Fibroblast of mammary gland (primary cell): ENCODE measurements around the gene NDUFS7.

Source experiments
- DNase-seq: peaks from one replicate; pipeline ENCODE4 v3.0.0-alpha.2; 2010; ENCODE audit warnings: low read depth
- H3K4me3 ChIP-seq: 2 replicates; pipeline ENCODE4 v1.5.1; 2011; ENCODE audit warnings: low read depth, mild to moderate bottlenecking, low read length, moderate library complexity; ENCODE audit not compliant: control insufficient read depth
- CTCF ChIP-seq: conservative IDR thresholded peaks from 2 replicates; pipeline ENCODE4 v1.5.1; 2011; ENCODE audit warnings: low read depth, low read length, inconsistent platforms; ENCODE audit not compliant: control insufficient read depth, insufficient read depth

NDUFS7 gene

DNA sequence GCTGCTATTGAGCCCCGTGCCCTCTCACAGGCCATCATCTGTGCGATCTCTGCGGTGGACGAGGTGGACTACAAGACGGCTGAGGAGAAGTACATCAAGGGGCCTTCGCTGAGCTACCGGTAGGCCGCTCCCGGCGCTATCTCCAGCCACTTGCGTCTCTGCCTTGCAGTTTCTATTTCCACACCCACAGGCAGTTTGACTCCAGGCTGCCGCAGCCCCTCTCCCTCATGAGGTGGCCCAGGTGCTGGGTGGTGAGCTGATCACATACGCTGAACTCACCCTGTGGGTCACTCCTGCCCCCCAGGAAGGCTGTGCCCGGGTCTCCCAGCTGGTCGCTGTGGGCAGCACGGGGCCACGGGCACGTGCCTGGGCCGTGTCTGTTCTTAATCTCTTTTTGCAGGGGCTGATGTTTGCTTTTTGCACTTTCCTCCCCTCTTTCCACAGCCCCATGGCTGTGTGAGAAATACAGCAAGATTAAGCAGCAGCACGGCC, 10.6 kb upstream of the NDUFS7 start:
- no peak overlapping the region for H3K4me3 ChIP-seq
- no peak for DNase-seq
- no peak for TF ChIP-seq CTCF

DNA sequence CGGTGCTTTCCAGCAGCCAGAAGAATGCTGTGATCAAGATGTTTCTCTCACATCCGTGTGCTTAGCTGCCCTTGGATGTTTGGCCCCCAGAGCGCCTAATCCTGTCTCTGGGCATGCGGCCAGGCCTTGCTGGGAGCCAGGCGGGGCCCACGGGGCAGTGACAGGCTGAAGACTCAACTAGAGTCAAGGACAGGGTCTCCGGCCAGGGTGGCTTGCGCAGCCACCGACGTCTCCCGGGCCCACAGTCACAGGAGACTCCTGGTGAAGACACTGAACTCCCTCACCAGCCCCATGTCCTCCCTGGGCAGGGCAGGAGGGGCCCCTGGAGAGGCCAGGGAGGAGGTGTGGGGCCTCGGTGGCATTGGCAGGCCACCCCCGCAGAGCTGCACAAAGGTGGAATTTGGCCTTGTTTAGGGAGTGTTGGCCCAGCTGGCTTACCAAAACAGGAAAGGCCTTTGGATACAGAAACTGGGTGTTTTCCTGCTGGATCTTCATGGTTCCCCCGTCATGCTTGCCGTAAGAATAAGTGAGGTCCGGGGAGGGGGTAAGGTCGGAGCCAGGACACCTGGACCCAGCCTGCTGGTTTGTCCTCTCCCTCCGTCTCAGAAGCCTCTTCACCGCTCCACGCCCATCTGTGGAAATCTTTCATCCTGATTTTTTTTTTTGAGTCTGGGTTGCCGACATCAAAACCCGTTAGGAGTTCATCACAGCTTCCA, 10.0 kb upstream of the NDUFS7 start:
- TF ChIP-seq CTCF, result no peak
- no peak for DNase-seq
- no peak overlapping the region for H3K4me3 ChIP-seq

GRCh38 chr19:1374250-1374577, 9.5 kb upstream of the NDUFS7 start:
- H3K4me3 ChIP-seq, result no peak overlapping the region
- TF ChIP-seq CTCF, result no peak

DNA sequence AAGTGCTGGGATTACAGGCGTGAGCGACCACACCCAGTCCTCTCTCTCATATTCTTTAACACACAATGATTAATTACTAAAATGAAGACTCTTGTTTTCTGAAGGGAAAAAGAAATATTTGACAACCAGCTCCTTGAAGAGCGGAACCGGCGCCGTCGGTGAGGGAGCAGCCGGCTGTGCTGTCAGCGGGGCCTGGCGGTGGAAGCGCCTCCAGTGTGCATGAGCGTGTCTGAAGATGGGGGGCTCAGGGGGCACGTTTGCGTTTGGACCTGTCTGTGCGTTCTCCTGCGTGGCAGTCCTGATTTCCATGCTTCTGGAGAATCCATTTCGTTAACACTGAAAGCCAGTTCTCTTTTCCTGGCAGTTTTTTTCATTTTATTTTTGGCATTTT, 7.3 kb upstream of the NDUFS7 start:
- no peak for DNase-seq

More at GRCh38 chr19:1374250-1374577, 9.5 kb upstream of the NDUFS7 start:
- DNase-seq, result no peak

GRCh38 chr19:1377176-1377964, 6.3 kb upstream of the NDUFS7 start:
- H3K4me3 ChIP-seq, result no peak overlapping the region
- no peak for DNase-seq
- no peak for TF ChIP-seq CTCF

More for the DNA sequence above, 7.3 kb upstream of the NDUFS7 start:
- no peak overlapping the region for H3K4me3 ChIP-seq
- no peak for TF ChIP-seq CTCF

GRCh38 chr19:1377965-1378785, 5.5 kb upstream of the NDUFS7 start:
- no peak for DNase-seq
- H3K4me3 ChIP-seq, result no peak overlapping the region
- TF ChIP-seq CTCF, result no peak
